Breast epithelium (tissue), 4 donors: Measurements from ENCODE around the gene MAD2L2. TPM values are rescaled to one million over a fixed set of nuclear protein-coding genes. Genes with fewer than 3 reads are reported as not detected.

Source experiments
- DNase-seq, 2 donors: peaks; one replicate each; pipeline ENCODE4 v3.0.0-alpha.2; 2019; ENCODE audit warnings: low spot score in 2 of 2
- H3K27ac ChIP-seq, 2 donors: fragments of 200-600 bp; sonication (generic) in 1 of 2; one replicate each; pipeline ENCODE4 v1.5.1; 2016 to 2019; ENCODE audit warnings: mild to moderate bottlenecking in 1 of 2
- H3K27me3 ChIP-seq, 2 donors: fragments of 200-600 bp; sonication (generic) in 1 of 2; one replicate each; pipeline versions ENCODE4 v1.5.1 to v1.6.0; 2017 to 2019; ENCODE audit warnings: control low read depth in 1 of 2, mild to moderate bottlenecking in 1 of 2
- H3K36me3 ChIP-seq: fragments of 200-600 bp; one replicate; pipeline ENCODE4 v1.5.1; 2019
- H3K4me1 ChIP-seq, 2 donors: fragments of 200-600 bp; sonication (generic); one replicate each; pipeline ENCODE4 v1.5.1; 2016 to 2019; ENCODE audit warnings: control low read depth in 1 of 2
- H3K4me3 ChIP-seq, 3 donors: fragments of 200-600 bp; sonication (generic); 1 replicate in 2 of 3; 2 replicates in 1 of 3; pipeline ENCODE4 v1.5.1; 2016 to 2019; ENCODE audit warnings: mild to moderate bottlenecking in 3 of 3, moderate library complexity in 2 of 3
- H3K9me3 ChIP-seq, 2 donors: fragments of 200-600 bp; sonication (generic) in 1 of 2; one replicate each; pipeline ENCODE4 v1.5.1; 2016 to 2019; ENCODE audit warnings: control low read depth in 1 of 2
- CTCF ChIP-seq, 3 donors: fragments of 450-650 bp; IDR thresholded peaks; one replicate each; pipeline ENCODE4 v1.5.1; 2016 to 2017; ENCODE audit warnings: antibody characterized with exemption in 3 of 3, mild to moderate bottlenecking in 3 of 3, moderate library complexity in 3 of 3
- POLR2A ChIP-seq: fragments of 450-650 bp; IDR thresholded peaks from one replicate; pipeline ENCODE4 v1.6.1; 2016; ENCODE audit warnings: antibody characterized with exemption, mild to moderate bottlenecking, moderate library complexity
- POLR2AphosphoS5 ChIP-seq, 3 donors: sonication (generic); formaldehyde crosslinking; IDR thresholded peaks; one replicate each; pipeline ENCODE4 v1.6.1; 2017; ENCODE audit warnings: antibody characterized with exemption in 3 of 3
- intact Hi-C: fragments of 100-400 bp; cut with DNase I; formaldehyde crosslinking; loops from one replicate; pipeline ENCODE4 v1.15.1; 2023; ENCODE audit warnings: low total_unique reads
- total RNA-seq, 3 donors: library from RNA; depleted of rRNA; stranded (reverse); fragments of >200 nt; gene quantifications; one replicate each; pipeline ENCODE4 v1.1.0, GENCODE V29; 2016

Gene MAD2L2
- total RNA-seq, 3 donors from 2014 or later: 31.8 to 58.7 (median 47.7) TPM

GRCh38 chr1:11676386-11677103, 4.4 kb downstream of the MAD2L2 start:
- no peak for DNase-seq
- no peaks in the 10 kb centered on the region for H3K27me3 ChIP-seq
- intact Hi-C loops: loop anchor here (10.0 kb wide), 1 partner anchor 48 kb away; no protein-coding TSS in a partner anchor
- H3K4me3 ChIP-seq: no peak overlapping the region
- H3K9me3 ChIP-seq: no peaks in the 10 kb centered on the region
- no peak for TF ChIP-seq POLR2A
- TF ChIP-seq CTCF (IDR thresholded peaks at IDR 0.05): no peak
- no peak for TF ChIP-seq POLR2AphosphoS5 (IDR thresholded peaks at IDR 0.05)
- peaks cover 8% of the 10 kb centered on the region for H3K36me3 ChIP-seq
- no peaks in the 10 kb centered on the region for H3K4me1 ChIP-seq
- H3K27ac ChIP-seq: no peak overlapping the region

- intact Hi-C loops: loop anchor here (10.0 kb wide), 1 partner anchor 49 kb away; no protein-coding TSS in a partner anchor
- Histone ChIP-seq H3K9me3 (no peaks in the 10 kb centered on the region), H3K27ac (no peak overlapping the region), H3K4me1 (no peaks in the 10 kb centered on the region), H3K4me3 (no peak overlapping the region), H3K27me3 (no peaks in the 10 kb centered on the region), H3K36me3 (peaks cover 8% of the 10 kb centered on the region)
- DNase-seq: no peak
- TF ChIP-seq POLR2A (no peak), POLR2AphosphoS5 (IDR thresholded peaks at IDR 0.05) (no peak), CTCF (IDR thresholded peaks at IDR 0.05) (no peak)
Observed at GRCh38 chr1:11675325-11675724, 5.6 kb downstream of the MAD2L2 start.

GRCh38 chr1:11674488-11674887, 6.5 kb downstream of the MAD2L2 start:
- Histone ChIP-seq H3K4me1 (no peaks in the 10 kb centered on the region), H3K27me3 (no peaks in the 10 kb centered on the region), H3K4me3 (no peak overlapping the region), H3K9me3 (no peaks in the 10 kb centered on the region), H3K27ac (no peak overlapping the region), H3K36me3 (peaks cover 8% of the 10 kb centered on the region)
- TF ChIP-seq POLR2AphosphoS5 (IDR thresholded peaks at IDR 0.05) (no peak), POLR2A (no peak), CTCF (IDR thresholded peaks at IDR 0.05) (no peak)
- no peak for DNase-seq
- intact Hi-C loops: loop anchor here (10.0 kb wide), 1 partner anchor 50 kb away; no protein-coding TSS in a partner anchor

- peaks cover 8% of the 10 kb centered on the region for H3K36me3 ChIP-seq
- no peak for DNase-seq
- no peaks in the 10 kb centered on the region for H3K27me3 ChIP-seq
- no peak overlapping the region for H3K27ac ChIP-seq
- H3K9me3 ChIP-seq: no peaks in the 10 kb centered on the region
- intact Hi-C loops: loop anchor here (10.0 kb wide), 1 partner anchor 52 kb away; no protein-coding TSS in a partner anchor
- TF ChIP-seq CTCF (IDR thresholded peaks at IDR 0.05) (no peak), POLR2A (no peak), POLR2AphosphoS5 (IDR thresholded peaks at IDR 0.05) (no peak)
- H3K4me1 ChIP-seq: no peaks in the 10 kb centered on the region
- H3K4me3 ChIP-seq: no peak overlapping the region
Observed at GRCh38 chr1:11673089-11673769, 7.7 kb downstream of the MAD2L2 start.
